ENCODE data around the gene RNU6-1.

DNA sequence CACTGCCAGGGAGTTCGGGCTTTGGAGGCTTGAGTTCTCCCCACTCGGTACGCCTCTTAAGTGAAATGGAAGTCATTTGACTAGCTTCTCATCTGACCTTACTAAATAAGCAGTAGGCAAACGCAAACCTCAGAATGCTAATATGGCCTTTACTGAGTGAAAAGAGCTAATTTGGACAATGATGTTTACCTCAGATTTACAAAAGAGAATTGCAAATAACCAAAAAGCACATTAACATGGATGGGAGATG lies 1.6 kb upstream of the RNU6-1 start:
- no peak for TF ChIP-seq EZH2 (IDR thresholded peaks at IDR 0.05; ENCODE audit: insufficient read depth, poor library complexity, severe bottlenecking)
- TF ChIP-seq EZH2phosphoT487 (IDR thresholded peaks at IDR 0.05; ENCODE audit: insufficient read depth, low read depth), result no peak
